IMR-90 (cell line): ENCODE measurements around the gene PAK5.

Source experiments
- CEBPB ChIP-seq: IDR thresholded peaks from 2 replicates; pipeline ENCODE4 v1.6.1; 2012; ENCODE audit warnings: low read depth, low read length, improper control_type of control experiment
- CTCF ChIP-seq: conservative IDR thresholded peaks from 2 replicates; pipeline ENCODE4 v1.5.1; 2012; ENCODE audit warnings: mild to moderate bottlenecking, low read depth, low read length, improper control_type of control experiment
- MAZ ChIP-seq: IDR thresholded peaks from 2 replicates; pipeline ENCODE4 v1.6.1; 2012; ENCODE audit warnings: low read depth, mild to moderate bottlenecking, low read length, improper control_type of control experiment, moderate library complexity, borderline replicate concordance
- POLR2A ChIP-seq: IDR thresholded peaks from 2 replicates; pipeline ENCODE4 v1.6.1; 2012; ENCODE audit warnings: mild to moderate bottlenecking, low read depth, low read length
- RAD21 ChIP-seq: IDR thresholded peaks from 2 replicates; pipeline ENCODE4 v1.6.1; 2012; ENCODE audit warnings: low read length, improper control_type of control experiment
- USF2 ChIP-seq: fragments of 150-350 bp; IDR thresholded peaks from 2 replicates; pipeline ENCODE4 v1.6.1; 2017; ENCODE audit warnings: mild to moderate bottlenecking, antibody characterized with exemption, low read length, low read depth

GRCh38 chr20:9711872-9712271 is 127.0 kb downstream of the PAK5 start:
- no peak for TF ChIP-seq POLR2A
- TF ChIP-seq USF2 = no peak
- TF ChIP-seq CTCF = no peak
- TF ChIP-seq CEBPB = no peak
- no peak for TF ChIP-seq MAZ
- TF ChIP-seq RAD21 = no peak
